Measurements from ENCODE around the gene GPER1. TPM values are rescaled to one million over a fixed set of nuclear protein-coding genes. Genes with fewer than 3 reads are reported as not detected.

GPER1 gene
- total RNA-seq, 2 donors from 2014 or later = 4.6 to 6.9 TPM

GRCh38 chr7:1059200-1060091 is 28.5 kb upstream of the GPER1 start:
- peak overlapping the region; percentile 12 to 24 for H3K4me3 ChIP-seq

DNA sequence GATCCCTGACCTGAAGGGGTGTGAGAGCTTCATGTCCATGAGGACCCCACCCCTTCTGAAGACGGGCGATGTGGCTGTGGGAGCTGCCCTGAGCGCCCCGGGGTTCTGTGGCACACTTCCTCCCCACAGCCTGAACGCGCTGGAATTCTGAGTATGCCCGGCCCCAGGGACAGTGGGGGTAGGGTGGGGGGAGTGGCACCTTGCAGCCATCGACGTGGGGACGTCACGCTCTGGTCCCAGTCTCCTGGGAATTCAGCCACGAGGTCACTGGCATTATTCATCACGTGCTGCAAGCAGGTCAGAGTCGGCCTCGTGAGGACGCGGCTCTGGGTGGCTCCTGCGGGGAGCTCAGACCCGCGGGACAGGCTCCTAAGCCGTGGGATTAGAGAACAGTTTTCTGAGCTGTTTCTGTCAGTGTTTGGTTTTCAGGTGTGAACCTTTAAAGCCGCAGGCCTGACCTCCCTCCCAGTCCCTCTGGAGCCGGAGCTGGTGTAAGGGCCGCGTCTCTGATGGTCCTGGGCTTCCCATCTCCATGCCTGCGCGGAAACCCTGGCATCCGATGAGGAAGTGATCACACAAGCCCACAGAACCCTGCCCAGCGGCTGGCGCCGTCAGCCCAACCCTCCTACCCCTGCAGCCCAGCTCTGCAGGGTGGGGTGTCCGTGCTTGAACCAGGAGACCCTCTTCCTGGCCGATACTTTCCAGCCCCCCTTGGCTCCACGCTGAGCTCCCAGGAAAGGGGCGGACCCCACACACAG is 27.4 kb upstream of the GPER1 start:
- Histone ChIP-seq H3K27ac (peak overlapping the region; percentile 68 to 73), H3K36me3 (peaks cover 10% of the 10 kb centered on the region), H3K27me3 (no peaks in the 10 kb centered on the region), H3K9me3 (no peaks in the 10 kb centered on the region), H3K4me3 (peak overlapping the region; percentile 12 to 24), H3K4me1 (peaks cover 0 to 41% of the 10 kb centered on the region in 2 donors)
- TF ChIP-seq, protein P1, sequence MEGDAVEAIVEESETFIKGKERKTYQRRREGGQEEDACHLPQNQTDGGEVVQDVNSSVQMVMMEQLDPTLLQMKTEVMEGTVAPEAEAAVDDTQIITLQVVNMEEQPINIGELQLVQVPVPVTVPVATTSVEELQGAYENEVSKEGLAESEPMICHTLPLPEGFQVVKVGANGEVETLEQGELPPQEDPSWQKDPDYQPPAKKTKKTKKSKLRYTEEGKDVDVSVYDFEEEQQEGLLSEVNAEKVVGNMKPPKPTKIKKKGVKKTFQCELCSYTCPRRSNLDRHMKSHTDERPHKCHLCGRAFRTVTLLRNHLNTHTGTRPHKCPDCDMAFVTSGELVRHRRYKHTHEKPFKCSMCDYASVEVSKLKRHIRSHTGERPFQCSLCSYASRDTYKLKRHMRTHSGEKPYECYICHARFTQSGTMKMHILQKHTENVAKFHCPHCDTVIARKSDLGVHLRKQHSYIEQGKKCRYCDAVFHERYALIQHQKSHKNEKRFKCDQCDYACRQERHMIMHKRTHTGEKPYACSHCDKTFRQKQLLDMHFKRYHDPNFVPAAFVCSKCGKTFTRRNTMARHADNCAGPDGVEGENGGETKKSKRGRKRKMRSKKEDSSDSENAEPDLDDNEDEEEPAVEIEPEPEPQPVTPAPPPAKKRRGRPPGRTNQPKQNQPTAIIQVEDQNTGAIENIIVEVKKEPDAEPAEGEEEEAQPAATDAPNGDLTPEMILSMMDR (IDR thresholded peaks at IDR 0.05) = no peak
- peak; percentile 73 for DNase-seq (ENCODE audit: low spot score)

More at GRCh38 chr7:1059200-1060091, 28.5 kb upstream of the GPER1 start:
- no peak for DNase-seq (ENCODE audit: low spot score)
- Histone ChIP-seq H3K36me3 (peaks cover 10% of the 10 kb centered on the region), H3K27ac (peak overlapping the region; percentile 68 to 73), H3K9me3 (no peaks in the 10 kb centered on the region), H3K27me3 (no peaks in the 10 kb centered on the region), H3K4me1 (peaks cover 0 to 43% of the 10 kb centered on the region in 2 donors)
- TF ChIP-seq, protein P1 (IDR thresholded peaks at IDR 0.05) = no peak

GRCh38 chr7:1061180-1061579 is 26.7 kb upstream of the GPER1 start:
- peaks cover 0 to 41% of the 10 kb centered on the region in 2 donors for H3K4me1 ChIP-seq
- no peak overlapping the region for H3K4me3 ChIP-seq
- TF ChIP-seq, protein P1 (IDR thresholded peaks at IDR 0.05) = no peak

GRCh38 chr7:1062296-1063294 is 25.3 kb upstream of the GPER1 start:
- no peak overlapping the region for H3K4me3 ChIP-seq
- TF ChIP-seq, protein P1 (IDR thresholded peaks at IDR 0.05) = no peak
- H3K36me3 ChIP-seq = peaks cover 9% of the 10 kb centered on the region
- no peak for DNase-seq (ENCODE audit: low spot score)
- peaks cover 0 to 31% of the 10 kb centered on the region in 2 donors for H3K4me1 ChIP-seq
- no peaks in the 10 kb centered on the region for H3K9me3 ChIP-seq
- no peaks in the 10 kb centered on the region for H3K27me3 ChIP-seq
- H3K27ac ChIP-seq = no peak overlapping the region

More at GRCh38 chr7:1061180-1061579, 26.7 kb upstream of the GPER1 start:
- Histone ChIP-seq H3K9me3 (no peaks in the 10 kb centered on the region), H3K27ac (peak overlapping the region in 1 of 2 donors; percentile 73), H3K27me3 (no peaks in the 10 kb centered on the region), H3K36me3 (peaks cover 10% of the 10 kb centered on the region)
- DNase-seq (ENCODE audit: low spot score) = no peak

GRCh38 chr7:1063361-1063760 is 24.6 kb upstream of the GPER1 start:
- H3K9me3 ChIP-seq = no peaks in the 10 kb centered on the region
- peaks cover 0 to 31% of the 10 kb centered on the region in 2 donors for H3K4me1 ChIP-seq
- TF ChIP-seq, protein P1 (IDR thresholded peaks at IDR 0.05) = no peak
- peaks cover 1% of the 10 kb centered on the region for H3K36me3 ChIP-seq
- DNase-seq (ENCODE audit: low spot score) = no peak
- no peaks in the 10 kb centered on the region for H3K27me3 ChIP-seq
- no peak overlapping the region for H3K4me3 ChIP-seq
- no peak overlapping the region for H3K27ac ChIP-seq
